C4-2B (cell line): ENCODE measurements around the gene RABGAP1.

Source experiments
- H3K27ac ChIP-seq: fragments of 450-650 bp; 2 replicates; pipeline ENCODE4 v1.5.1; 2017
- CTCF ChIP-seq: fragments of 450-650 bp; conservative IDR thresholded peaks from 2 replicates; pipeline ENCODE4 v1.5.1; 2017; ENCODE audit warnings: mild to moderate bottlenecking
- ZFX ChIP-seq: fragments of 450-650 bp; IDR thresholded peaks from 2 replicates; pipeline ENCODE4 v1.6.1; 2017

Gene RABGAP1

GRCh38 chr9:123046406-123047195 is 105.8 kb downstream of the RABGAP1 start:
- no peak overlapping the region for H3K27ac ChIP-seq
- TF ChIP-seq ZFX (no peak), CTCF (no peak)

GRCh38 chr9:123048748-123049147 is 107.9 kb downstream of the RABGAP1 start:
- H3K27ac ChIP-seq = no peak overlapping the region

GRCh38 chr9:123049589-123050222 is 108.9 kb downstream of the RABGAP1 start:
- TF ChIP-seq ZFX = no peak
- no peak for TF ChIP-seq CTCF
- H3K27ac ChIP-seq = peak overlapping the region; percentile 49; the same call in 1 of the 2 replicates

More at GRCh38 chr9:123048748-123049147, 107.9 kb downstream of the RABGAP1 start:
- no peak for TF ChIP-seq CTCF
- TF ChIP-seq ZFX = no peak

- TF ChIP-seq CTCF = no peak
- no peak for TF ChIP-seq ZFX
- H3K27ac ChIP-seq = no peak overlapping the region
These were observed 112.2 kb downstream of the RABGAP1 start for GRCh38 chr9:123053046-123053445.

- no peak for TF ChIP-seq ZFX
- TF ChIP-seq CTCF = no peak
- no peak overlapping the region for H3K27ac ChIP-seq
These were observed 112.9 kb downstream of the RABGAP1 start for GRCh38 chr9:123053711-123054110.

- TF ChIP-seq CTCF (no peak), ZFX (no peak)
These were observed 118.0 kb downstream of the RABGAP1 start for GRCh38 chr9:123058834-123059233.

GRCh38 chr9:123059472-123060220 is 118.8 kb downstream of the RABGAP1 start:
- TF ChIP-seq ZFX (no peak), CTCF (no peak)
- H3K27ac ChIP-seq = no peak overlapping the region

More at GRCh38 chr9:123058834-123059233, 118.0 kb downstream of the RABGAP1 start:
- no peak overlapping the region for H3K27ac ChIP-seq
